HS-5 (cell line): ENCODE data around the gene AGGF1.
A peak's percentile ranks its signal among the peaks of the same experiment; 100 is the strongest.
"Not testable (repeated sequence)": the region's sequence is repeated elsewhere in the genome, so short reads cannot be mapped to it uniquely, and the experiment has no call there.

Experiments
- DNase-seq: peaks from one replicate; pipeline ENCODE4 v3.0.0-alpha.2; 2012; ENCODE audit warnings: low read depth

Gene AGGF1

DNA sequence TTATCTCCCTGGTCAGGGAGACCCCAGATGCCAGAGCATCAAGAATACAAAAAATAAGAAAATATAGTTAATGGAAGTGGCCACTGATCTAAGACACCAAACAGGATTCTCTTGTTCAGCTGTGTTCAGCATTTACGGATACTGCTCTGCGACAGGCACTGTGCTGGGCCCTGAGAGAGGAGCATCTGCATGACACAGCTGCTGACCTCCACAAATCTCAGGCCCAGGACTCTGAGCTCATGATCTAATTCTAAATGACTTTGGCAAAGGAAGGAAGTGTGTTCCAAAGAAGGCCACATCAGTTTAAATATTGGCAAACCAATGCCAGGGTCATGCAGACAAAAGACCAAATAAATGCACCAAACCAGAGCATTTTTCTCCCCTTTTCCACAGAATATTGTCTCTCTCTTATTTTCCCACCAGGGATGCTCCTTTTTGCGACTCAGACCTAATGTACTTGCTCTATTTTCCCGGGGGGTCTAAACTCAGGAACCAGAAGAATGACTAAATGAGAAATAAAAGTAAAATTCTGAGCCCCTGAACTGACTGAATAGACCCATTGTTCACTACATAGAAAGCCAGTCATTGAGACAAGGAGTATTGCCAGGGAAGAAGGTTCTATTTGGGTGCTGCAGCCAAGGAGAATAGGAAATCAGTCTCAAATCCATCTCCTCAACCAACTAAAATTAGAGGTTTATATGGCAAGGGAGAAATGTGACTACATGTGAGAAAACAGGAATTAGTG lies 1.4 kb upstream of the AGGF1 start:
- no peak for DNase-seq

DNA sequence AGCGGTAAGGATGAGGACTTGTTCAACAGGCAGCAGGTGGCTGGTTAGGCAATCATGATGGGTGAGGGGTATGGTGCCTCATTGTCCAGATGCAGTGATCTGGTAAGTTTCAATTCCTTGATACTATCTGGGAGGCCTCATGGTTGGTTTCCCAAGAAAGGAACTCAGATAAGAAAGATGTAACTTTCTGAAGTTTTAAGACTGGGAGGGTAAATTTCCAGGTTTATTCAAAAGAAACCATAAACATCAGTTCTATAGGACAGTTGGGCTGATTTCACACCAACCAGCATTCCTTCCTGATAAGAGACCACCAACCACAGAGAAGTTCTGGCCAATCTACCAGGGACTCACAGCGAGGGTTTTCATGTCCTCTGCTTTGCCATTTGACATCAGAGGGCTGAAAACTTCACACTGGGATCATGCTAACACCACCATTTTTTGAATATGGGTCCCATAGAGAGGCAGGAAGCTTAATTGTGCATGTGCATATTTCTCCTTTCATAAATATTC lies 773 bp upstream of the AGGF1 start:
- DNase-seq: no peak

DNA sequence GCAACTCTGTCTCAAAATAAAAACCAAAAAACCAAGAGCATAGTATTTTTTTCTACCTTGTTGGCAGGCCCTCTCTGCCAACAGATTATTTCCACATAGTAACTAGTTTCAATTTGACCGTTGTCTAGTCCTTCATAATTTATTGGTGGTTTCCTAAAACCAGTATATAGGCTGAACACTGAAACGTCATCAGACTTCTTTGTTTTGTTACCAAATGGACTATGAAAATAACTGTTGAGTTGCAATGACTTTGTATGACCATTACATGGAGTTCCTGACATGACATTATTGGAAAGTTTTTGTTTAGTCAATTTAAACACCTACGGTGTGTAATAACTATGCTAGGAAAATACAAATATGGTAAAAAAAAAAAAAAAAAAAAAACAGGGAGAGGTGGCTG lies 1.7 kb downstream of the AGGF1 start:
- DNase-seq: no peak

DNA sequence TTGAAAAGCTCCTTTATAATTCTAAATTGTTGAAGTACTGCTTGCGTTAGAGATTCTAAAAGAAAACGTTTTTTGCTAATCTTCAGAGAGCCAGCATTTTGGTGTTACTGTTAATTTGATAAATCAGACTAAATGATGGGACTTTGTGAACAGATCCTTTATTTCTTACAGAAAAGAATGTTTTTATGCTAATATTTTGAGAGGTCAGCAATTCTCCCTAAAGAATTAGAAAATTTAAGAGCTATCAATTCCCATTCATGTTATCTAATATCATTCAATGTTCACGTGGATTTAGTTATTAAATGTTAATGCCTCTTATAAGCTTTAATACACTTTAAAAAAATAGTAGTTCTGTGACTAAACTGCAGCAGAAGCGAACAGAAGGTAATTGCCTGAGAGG lies 2.4 kb downstream of the AGGF1 start:
- no peak for DNase-seq

DNA sequence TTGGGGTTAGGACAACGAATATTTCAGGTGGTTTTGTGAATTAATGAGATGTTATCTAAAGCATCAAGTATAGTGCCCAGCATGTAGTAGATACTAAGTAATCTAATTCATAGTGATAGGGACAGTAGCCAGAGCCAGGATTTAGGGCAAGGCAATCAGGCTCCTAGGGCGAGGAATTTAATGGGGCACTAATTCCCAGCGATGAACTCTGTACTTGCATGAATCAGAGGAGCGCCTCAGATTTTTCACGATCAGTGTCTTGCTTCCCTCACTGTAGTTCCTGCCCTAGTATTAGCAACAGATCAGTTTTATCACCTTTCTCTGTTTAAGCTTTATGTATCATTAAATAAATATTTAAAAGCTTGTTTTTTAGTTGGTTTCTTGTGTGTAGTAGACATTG lies 3.1 kb downstream of the AGGF1 start:
- no peak for DNase-seq

DNA sequence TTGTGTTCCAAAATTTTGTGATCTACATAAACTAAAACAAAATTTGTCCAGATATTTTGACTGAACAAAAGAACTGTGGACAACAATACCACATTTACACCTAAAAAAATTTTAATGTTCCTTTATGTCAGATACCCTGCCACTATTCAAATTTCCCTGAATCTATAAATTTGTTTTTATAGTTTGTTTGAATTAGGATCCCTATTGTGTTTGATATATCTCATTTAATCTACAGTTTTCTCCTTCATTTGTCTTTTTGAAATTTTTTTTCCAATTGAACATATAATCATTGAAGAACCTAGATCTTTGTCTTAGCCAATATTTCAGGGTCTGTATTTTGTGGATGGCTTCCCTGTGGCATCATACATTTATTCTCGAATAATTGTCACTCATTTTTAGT lies 5.7 kb downstream of the AGGF1 start:
- DNase-seq: no peak

DNA sequence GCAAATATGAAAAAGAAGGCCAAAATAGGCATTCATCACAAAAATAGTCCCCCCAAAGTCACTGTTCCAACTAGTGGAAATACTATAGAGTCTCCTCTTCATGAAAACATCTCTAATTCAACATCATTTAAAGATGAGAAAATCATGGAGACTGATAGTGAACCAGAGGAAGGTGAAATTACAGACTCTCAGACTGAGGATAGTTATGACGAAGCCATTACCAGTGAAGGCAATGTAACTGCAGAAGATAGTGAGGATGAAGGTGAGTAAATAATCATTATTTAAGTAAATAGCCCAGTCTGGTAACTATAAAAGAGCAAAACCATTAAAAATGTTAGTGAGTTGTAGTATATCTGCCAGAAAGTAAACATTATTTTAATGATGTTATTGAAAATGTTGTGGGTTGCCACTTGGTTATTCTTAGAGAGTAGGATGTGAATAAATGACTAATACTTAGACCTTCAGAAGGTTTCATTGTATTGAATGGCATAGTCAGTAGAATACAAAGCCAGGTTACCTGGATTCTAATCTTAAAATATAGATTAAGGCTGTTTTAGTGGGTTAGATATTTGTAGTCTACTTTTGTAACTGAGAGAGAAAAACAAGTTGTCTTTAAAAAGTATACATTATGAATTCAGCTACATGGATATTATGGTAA lies 16.3 kb downstream of the AGGF1 start:
- DNase-seq: no peak

DNA sequence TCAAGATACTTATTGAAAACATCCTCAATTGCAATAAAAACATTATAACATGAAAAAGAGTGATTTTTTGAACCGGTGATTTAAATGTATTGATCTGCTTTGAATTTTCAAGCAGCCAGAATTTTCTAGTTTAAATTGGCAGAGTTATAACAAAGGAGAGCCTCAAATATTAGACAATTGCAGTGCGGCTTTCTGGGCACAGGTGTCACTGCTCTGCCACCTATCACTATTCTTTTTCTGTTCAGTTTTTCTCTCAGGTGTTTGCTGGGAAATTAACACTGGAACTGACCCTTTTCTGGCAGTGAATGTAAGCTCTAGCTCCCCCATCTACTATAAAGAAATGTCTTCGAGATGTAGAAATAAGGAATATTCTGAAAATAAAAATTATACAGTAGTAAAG lies 33.8 kb downstream of the AGGF1 start:
- DNase-seq: no peak

DNA sequence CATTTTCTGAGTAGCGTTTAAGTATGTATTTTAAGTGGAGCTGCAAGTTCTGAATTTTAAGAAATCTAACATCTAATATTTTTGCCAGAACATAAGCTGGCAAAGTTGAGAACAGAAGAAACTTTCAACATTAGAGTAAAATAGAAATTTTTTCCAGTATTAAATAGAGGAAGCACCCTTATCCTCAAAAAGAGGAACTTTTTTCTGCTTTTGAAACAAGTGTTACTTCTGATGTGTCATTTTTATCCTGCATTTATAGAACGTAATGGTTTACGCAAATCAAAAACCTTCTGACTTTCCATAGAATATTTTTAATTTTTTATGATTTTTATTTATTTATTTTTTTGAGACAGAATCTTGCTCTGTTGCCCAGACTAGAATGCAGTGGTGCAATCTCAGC lies 35.1 kb downstream of the AGGF1 start:
- DNase-seq: no peak

DNA sequence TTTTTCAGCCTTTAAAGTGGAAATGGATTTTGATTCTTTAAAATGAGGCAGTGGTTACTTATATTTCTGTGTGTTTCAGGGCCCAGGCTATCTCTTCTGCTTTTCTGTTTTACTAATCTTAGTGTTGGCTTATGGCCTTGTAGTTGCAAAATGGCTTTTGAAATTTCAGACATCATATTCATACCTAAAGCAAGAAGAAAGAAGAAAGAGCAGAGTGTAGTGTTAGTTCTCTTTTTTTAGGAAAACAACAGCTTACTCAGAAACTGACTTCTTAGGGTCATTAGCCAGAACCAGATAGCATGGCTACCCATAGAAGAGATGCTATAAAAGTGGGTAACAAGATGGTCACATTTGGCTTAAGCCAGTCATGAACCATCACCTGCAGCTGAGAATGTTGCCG lies 36.0 kb downstream of the AGGF1 start:
- no peak for DNase-seq

DNA sequence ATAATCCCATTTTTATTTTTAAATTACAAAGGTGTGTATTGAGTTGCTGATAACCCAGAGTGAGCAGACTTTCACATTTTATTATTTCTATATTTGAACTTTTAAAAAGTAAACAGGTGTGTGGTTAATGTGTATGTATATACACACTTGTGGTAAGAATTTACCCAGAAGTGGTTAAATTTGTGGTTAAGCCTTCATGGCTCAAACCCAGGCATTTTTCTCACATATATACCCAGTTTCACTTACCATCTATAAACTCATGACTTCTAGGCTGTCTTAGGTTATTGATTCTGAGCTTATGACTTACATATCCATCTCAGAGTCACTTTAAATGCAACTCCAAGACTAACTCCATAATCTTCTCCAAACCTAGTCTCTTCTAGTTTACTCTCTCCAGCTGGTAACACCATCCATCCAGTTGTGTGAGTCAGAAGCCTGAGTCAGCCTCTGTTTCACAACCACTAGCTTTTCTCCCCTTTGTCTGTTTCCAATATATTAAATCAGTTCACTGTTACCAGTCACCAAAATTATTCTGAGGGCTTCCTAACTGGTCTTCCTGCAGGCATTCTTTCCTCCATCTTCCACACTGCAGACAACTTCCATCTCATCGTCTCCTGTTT lies 36.7 kb downstream of the AGGF1 start:
- peak; percentile 51 for DNase-seq

DNA sequence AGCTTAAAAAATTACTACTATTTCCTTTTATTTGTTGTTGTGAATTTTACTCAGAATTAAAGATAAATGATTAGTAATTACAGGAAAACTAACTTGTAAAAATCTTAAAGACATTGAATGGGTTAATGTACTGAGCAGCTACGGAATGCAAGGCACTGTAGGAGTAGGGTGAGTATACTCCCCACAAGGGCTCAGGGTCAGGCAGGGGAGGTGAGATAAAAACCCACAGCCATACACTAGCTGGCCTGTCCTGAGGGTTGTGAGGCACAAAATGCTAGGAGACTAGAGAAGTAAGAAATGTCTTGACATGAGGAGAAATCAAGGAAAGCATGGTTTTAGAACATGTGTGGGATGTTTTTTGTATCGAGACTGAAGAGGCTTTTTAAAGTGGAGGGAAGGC lies 43.5 kb downstream of the AGGF1 start:
- DNase-seq: no peak

DNA sequence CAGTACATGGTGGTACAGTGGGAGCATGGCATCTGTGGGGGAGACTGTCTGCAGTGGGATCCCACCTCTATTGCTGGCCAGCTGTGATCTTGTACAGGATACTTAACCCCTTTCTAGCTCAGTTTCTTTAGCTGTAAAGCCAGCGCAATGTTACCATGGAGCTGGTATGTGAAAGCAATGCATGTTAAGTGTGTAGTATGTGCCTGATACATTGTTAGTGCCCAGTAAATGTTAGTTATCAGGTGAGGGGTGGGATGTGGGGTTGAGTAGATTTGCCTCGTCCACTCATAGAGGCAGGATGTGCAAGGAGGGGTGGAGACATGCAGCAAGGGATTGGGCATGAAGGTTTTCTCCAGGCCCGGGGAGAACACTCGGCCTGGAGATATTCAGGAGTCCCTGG lies 44.5 kb downstream of the AGGF1 start:
- no peak for DNase-seq

DNA sequence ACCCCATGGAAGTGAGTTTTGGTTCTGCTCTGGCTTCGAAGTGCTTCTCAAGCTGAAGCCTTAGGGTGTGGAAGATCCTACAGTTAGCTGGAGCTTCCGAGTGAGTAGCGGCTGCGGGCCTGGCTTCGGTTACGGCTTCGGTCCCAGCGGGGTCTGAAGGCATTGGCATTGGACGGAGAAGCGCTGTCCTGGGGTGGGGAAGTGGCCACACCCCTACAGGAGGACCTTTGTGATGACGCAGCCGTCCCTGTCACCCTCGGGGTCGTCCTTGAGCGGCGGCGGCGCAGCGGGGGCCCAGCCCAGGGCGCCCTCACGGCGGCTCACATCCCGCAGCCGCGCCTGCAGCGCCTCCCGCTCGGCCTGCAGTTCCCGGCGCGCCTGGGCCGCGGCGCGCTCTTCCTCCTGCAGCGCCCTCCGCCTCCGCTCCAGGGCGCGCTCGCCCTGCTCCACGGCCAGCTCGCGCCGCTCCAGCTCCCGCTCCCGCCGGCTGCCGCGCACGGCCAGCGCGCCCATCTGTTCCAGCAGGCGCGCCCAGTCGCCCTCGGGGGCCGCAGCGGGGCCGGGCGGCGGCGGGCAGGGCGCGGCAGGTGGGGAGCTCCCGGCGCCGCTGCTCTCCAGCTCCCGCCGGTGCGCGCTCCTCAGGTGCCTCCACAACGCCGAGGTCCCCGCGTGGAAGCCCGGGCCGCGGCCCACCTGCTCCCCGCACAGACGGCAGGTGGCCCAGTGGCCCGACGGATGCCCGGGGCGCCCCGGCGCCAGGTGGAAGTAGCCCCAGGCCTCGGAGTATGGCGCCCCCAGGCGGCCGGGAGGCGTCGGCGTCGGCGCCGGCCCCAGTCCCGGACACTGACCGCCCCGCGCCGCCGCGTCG lies 47.0 kb downstream of the AGGF1 start:
- no peak for DNase-seq

DNA sequence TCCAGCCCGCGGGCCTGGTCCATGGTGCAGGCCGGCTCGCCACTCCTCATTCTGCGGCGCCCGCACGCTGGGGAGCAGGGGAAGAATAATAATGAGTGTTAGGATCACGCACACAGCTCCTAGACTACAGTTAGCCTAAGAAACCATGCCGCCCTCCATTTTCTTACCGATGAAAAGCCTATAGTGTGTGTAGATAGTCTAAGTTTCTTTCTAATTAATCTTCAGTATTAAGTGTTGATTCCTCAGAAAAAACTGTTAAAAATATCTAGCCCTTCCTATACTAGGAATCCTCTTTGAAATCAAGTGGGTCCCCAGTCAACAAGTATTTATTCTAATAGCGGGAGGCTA lies 47.6 kb downstream of the AGGF1 start:
- DNase-seq: no peak

DNA sequence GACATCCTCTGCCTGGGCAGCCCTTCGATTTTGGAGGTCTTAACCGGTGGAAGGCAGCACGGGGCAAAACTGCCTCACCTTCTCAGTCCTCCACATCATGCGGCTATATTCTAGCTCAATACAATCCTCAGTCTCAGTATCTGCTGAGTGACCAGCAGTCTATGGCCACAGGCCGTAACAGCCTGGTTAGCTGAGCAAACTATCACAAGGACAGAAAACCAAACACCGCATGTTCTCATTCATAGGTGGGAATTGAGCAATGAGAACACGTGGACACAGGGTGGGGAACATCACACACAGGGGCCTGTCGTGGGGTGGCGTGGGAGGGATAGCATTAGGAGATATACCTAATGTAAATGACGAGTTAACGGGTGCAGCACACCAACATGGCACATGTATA lies 50.3 kb downstream of the AGGF1 start:
- not testable (repeated sequence) for DNase-seq

DNA sequence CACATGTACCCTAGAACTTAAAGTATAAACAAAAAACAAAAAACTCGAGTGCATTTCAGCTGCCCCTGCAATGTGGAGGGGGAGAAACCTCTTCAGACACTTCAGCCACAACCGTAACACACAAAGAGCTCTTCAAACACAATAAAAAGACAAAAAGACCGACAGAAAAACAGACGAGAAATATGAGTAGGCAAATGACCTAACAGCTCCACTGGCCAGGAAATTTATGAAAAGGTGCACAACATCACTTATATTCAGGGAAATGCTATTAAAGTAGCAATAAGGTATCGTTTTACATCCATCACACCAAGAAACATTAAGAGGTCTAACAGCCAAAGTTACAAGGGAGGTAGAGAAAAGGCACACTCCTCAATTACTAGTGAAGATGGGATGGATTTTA lies 50.7 kb downstream of the AGGF1 start:
- DNase-seq: no peak

DNA sequence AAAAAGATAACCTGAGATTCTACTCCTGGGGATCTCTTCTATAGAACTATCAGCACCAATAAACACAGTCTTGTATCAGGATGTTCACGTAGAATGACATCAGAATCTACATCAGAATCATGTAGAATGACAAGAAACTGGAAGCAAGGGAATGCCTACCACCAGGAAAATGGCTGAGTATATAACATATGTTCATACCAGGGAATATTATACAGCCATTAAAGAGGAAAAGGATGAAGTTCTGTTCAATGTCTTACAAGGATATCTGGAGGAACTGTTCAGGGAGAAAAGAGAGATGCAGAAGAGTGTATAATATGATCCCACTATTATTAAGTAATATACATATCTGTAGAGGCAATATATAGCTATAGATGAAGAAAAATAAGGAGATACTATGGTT lies 52.1 kb downstream of the AGGF1 start:
- no peak for DNase-seq

DNA sequence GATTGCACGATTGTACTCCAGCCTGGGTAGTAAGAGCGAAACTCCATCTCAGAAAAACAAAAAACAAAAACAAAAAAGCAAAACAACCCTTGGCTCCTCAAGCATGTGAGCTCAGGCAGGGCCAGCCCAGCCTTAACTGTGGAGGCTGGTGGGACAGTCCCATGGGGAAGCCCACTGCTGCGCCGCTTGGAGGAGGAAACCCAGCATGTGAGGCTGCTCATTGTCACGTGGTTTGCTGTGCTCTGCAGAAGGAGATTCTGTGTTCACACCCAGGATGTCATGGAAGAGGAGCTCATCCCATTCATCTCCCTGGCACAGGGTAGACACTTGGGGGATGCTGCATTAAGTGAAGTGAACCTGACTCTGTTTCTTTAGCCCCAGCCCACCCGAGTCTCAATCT lies 52.9 kb downstream of the AGGF1 start:
- no peak for DNase-seq

DNA sequence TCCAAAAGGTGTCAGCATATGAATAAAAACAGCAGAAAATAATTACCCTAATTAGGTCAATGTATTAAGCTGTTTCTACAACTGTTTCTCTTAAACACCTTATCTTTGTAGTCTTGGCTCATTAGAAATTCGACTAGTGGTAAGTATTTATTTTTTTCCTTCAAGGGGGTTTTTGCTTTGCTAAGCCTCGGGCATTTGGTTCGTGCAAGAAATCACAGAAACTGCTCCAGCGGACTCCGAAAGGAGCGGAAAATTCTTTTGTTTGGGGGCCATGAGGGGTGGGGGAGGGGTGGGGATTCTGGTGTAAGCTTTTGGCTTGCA lies 56.1 kb downstream of the AGGF1 start:
- DNase-seq: no peak

DNA sequence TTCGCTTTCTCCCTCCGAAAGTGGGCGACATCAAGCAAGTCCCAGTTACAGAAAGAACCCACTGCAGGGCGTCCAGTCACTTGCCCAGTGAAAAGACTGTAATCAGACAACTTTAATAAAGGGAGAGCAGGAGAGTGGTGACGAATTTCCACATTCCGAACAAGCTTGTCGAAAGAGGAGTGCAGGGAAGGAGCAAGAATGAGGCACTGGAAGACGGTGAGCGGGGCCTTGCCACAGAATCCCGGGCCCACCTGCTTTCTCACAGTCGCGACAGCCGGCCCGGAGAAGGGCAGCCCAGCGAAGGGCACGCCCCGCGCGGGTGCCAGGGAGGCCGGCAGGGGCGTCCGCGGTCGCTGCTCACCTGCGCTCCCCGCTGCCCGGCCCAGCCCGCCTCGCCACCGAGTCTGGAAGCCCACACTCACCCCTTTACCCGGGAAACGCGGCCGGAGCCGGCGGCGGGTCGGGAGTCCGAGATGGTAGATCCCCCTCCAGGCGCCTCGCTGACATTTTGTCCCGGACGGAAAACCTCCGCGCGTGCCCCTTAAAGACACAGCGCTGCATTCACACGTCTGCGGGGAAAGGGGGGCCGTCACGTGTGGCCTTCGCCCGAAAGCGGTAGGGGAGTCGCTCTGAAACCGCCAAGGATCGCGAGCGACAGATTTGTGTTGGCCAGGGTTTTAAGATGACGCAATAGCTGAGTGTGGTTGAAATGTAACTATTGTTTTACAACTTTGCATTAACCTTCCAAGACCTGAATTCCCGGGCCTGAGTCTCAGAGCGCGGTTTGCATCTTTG lies 56.7 kb downstream of the AGGF1 start, which contains the start of gene ZBED3:
ZBED3 (minus strand) TSS at position 597 of the 795 bp plus-strand sequence. CDS start 9,407 bp downstream, outside the sequence.
- peak; percentile 48 for DNase-seq
